ENCODE results near the gene TLE2. TPM values are rescaled to one million over a fixed set of nuclear protein-coding genes. Genes with fewer than 3 reads are reported as not detected.
A peak's percentile ranks its signal among the peaks of the same experiment; 100 is the strongest.

Gene TLE2
- total and polyA plus RNA-seq, 2 of the 4 experiments (the other 2 are of a cell fraction), result under 0.01 to 0.41 TPM

GRCh38 chr19:3041761-3042620 is 12.9 kb upstream of the TLE2 start:
- Histone ChIP-seq H3K36me3 (ENCODE audit: control insufficient read depth, insufficient read depth, low read length) (no peaks in the 10 kb centered on the region), H2AFZ (replicated peaks; ENCODE audit: low read length, poor library complexity) (peak overlapping the region; percentile 77), H3K4me1 (ENCODE audit: control insufficient read depth, insufficient read depth, low read length) (0 out of 2 replicates have a peak, but pooled peaks cover 1% of the 10 kb centered on the region), H2BK5ac (ENCODE audit: low read depth, low read length, poor library complexity, severe bottlenecking) (no peak overlapping the region), H2BK15ac (ENCODE audit: low read depth, low read length) (no peak overlapping the region), H2BK20ac (ENCODE audit: low read depth, low read length) (no peak overlapping the region), H4K8ac (ENCODE audit: low read depth in 2 of 2, low read length in 2 of 2) (no peak overlapping the region), H2BK120ac (ENCODE audit: low read depth, low read length) (no peak overlapping the region), H3K27ac (ENCODE audit: insufficient read depth, low read length) (no peak overlapping the region), H4K20me1 (ENCODE audit: insufficient read depth, low read length) (no peaks in the 10 kb centered on the region), H3K14ac (replicated peaks; ENCODE audit: low read depth, low read length) (no peak overlapping the region), H3K56ac (ENCODE audit: extremely low read depth, insufficient read depth, low read length) (no peak overlapping the region), H2AK9ac (replicated peaks; ENCODE audit: low read depth, low read length, poor library complexity) (no peak overlapping the region), H3K23ac (ENCODE audit: low read depth, low read length) (no peak overlapping the region), H3K27me3 (ENCODE audit: control insufficient read depth, insufficient read depth, low read length) (peaks cover 2% of the 10 kb centered on the region; the same call in 1 of the 2 replicates), H4K5ac (ENCODE audit: low read depth, low read length) (no peak overlapping the region; the same call in 1 of the 2 replicates), H3K4me3 (ENCODE audit: insufficient read depth, low read depth, low read length) (no peak overlapping the region), H3K4me2 (ENCODE audit: low read depth, low read length) (no peak overlapping the region), H3K4ac (ENCODE audit: low read depth, low read length) (no peak overlapping the region), H3K9me1 (ENCODE audit: insufficient read depth, low read length) (no peaks in the 10 kb centered on the region), H3K9me3 (ENCODE audit: control insufficient read depth, insufficient read depth, low read length) (no peaks in the 10 kb centered on the region), H3K9ac (ENCODE audit: low read depth, low read length) (no peak overlapping the region), H3K18ac (ENCODE audit: low read depth, low read length) (no peak overlapping the region; the same call in 1 of the 2 replicates), H2AK5ac (ENCODE audit: low read depth, low read length) (no peak overlapping the region), H3K79me1 (ENCODE audit: low read depth in 1 of 2, low read length in 2 of 2) (no peaks in the 10 kb centered on the region), H4K91ac (ENCODE audit: insufficient read depth, low read depth, low read length) (no peak overlapping the region)
- no TSS peak for BruUV-seq (replicated peaks)
- ATAC-seq (ENCODE audit: low read depth) (no peak), DNase-seq (no peak)
- in situ Hi-C loops (cut with MboI; ENCODE audit: low sequenced_read_pairs), result no loop called here
- WGBS, 2 experiments (ENCODE audit: extremely low coverage in 2 of 2, insufficient read length in 1 of 2), result 13% methylated on average over 3 of the region's 40 CpGs; no CpG with 5 or more reads in 1 of the 2 experiments
- ChIA-PET CTCF (no interaction called here), POLR2A (ENCODE audit: unreplicated experiment) (no interaction called here)
- dilution Hi-C loops (cut with HindIII; ENCODE audit: low sequenced_read_pairs, unreplicated experiment), result no loop called here
- no peak for TF ChIP-seq FOS (IDR thresholded peaks at IDR 0.05; ENCODE audit: low read depth, low read length)
- TF ChIP-seq MAZ (IDR thresholded peaks at IDR 0.05; ENCODE audit: borderline replicate concordance, low read depth, low read length), result no peak
- TF ChIP-seq ELK1 (IDR thresholded peaks at IDR 0.05; ENCODE audit: borderline replicate concordance, low read depth, low read length), result no peak
- no peak for TF ChIP-seq POLR2A (IDR thresholded peaks at IDR 0.05; ENCODE audit: low read depth, low read length)
- no peak for TF ChIP-seq USF2 (IDR thresholded peaks at IDR 0.05; ENCODE audit: low read depth, low read length)
- no peak for TF ChIP-seq RCOR1 (IDR thresholded peaks at IDR 0.05; ENCODE audit: insufficient replicate concordance, low read length)
- intact Hi-C loops (cut with micrococcal nuclease), result no loop called here
